Lung (tissue), 12 donors: ENCODE data around the gene LONP1. TPM values are rescaled to one million over a fixed set of nuclear protein-coding genes. Genes with fewer than 3 reads are reported as not detected.

Source experiments
- ATAC-seq: fragments of 200-7000 bp; cut with Tn5 transposase; one replicate; pipeline ENCODE4 v1.9.1; 2020; ENCODE audit warnings: moderate number of reproducible peaks; ENCODE audit not compliant: insufficient read depth, low FRiP score
- DNase-seq, 3 donors: peaks; one replicate each; pipeline ENCODE4 v3.0.0-alpha.2; 2013 to 2017
- H3K27ac ChIP-seq, 2 donors: one replicate each; pipeline ENCODE4 v1.5.1; 2013; ENCODE audit warnings: mild to moderate bottlenecking in 2 of 2, moderate library complexity in 2 of 2, control low read depth in 1 of 2, inconsistent platforms in 1 of 2, low read depth in 1 of 2, low read length in 1 of 2
- H3K27me3 ChIP-seq, 3 donors: one replicate each; pipeline ENCODE4 v1.5.1; 2013; ENCODE audit warnings: low read length in 2 of 3; ENCODE audit not compliant: control insufficient read depth in 3 of 3, insufficient read depth in 3 of 3
- H3K36me3 ChIP-seq, 4 donors: one replicate each; pipeline ENCODE4 v1.5.1; 2013; ENCODE audit warnings: low read length in 4 of 4, mild to moderate bottlenecking in 1 of 4, moderate library complexity in 1 of 4; ENCODE audit not compliant: control insufficient read depth in 4 of 4, insufficient read depth in 4 of 4
- H3K4me1 ChIP-seq, 5 donors: one replicate each; pipeline ENCODE4 v1.5.1; 2013; ENCODE audit warnings: low read length in 5 of 5, mild to moderate bottlenecking in 2 of 5, moderate library complexity in 1 of 5; ENCODE audit not compliant: control insufficient read depth in 5 of 5, insufficient read depth in 5 of 5
- H3K4me3 ChIP-seq: one replicate; pipeline ENCODE4 v1.5.1; 2013; ENCODE audit warnings: mild to moderate bottlenecking, control low read depth, moderate library complexity
- H3K9ac ChIP-seq, 2 donors: one replicate each; pipeline ENCODE4 v1.5.1; 2013; ENCODE audit warnings: low read length in 2 of 2, control low read depth in 1 of 2; ENCODE audit not compliant: insufficient read depth in 1 of 2
- H3K9me3 ChIP-seq, 4 donors: one replicate each; pipeline ENCODE4 v1.5.1; 2013; ENCODE audit warnings: low read length in 3 of 4, mild to moderate bottlenecking in 1 of 4, moderate library complexity in 1 of 4; ENCODE audit not compliant: control insufficient read depth in 4 of 4, insufficient read depth in 3 of 4
- WGBS, 2 donors: extraction: QIAGEN DNeasy Blood & Tissue Kit; methylation state at CpG; one replicate each; pipeline ENCODE4 v1.1.7; 2013; 5-methylcytosine and 5-hydroxymethylcytosine counted together
- polyA plus RNA-seq, 2 donors: library from polyadenylated mRNA; stranded (reverse); fragments of 200-250 nt; gene quantifications; one replicate each; pipeline ENCODE4 v1.2.1, GENCODE V29; 2013
- total RNA-seq, 2 donors: library from RNA; depleted of rRNA in 1 of 2; stranded (reverse); fragments of >200 nt in 1 of 2; gene quantifications; one replicate each; pipeline ENCODE4 v1.2.1, GENCODE V29; 2014 to 2021
- TF ChIP-seq, protein P1 (sequence below): IDR thresholded peaks from 2 replicates; pipeline ENCODE4 v1.5.1; 2012; ENCODE audit warnings: mild to moderate bottlenecking; ENCODE audit errors: control extremely low read depth, extremely low read depth
- donor health status: control.
- donor health status: control.
- donor health status: Bipolar disorder and iron deficiency.
- donor health status: healthy.
- donor health status: DM: yes; HTN: yes; CAD: no.

The LONP1 gene
- total and polyA plus RNA-seq, 4 donors: 41.0 to 89.6 (median 69.0) TPM

DNA sequence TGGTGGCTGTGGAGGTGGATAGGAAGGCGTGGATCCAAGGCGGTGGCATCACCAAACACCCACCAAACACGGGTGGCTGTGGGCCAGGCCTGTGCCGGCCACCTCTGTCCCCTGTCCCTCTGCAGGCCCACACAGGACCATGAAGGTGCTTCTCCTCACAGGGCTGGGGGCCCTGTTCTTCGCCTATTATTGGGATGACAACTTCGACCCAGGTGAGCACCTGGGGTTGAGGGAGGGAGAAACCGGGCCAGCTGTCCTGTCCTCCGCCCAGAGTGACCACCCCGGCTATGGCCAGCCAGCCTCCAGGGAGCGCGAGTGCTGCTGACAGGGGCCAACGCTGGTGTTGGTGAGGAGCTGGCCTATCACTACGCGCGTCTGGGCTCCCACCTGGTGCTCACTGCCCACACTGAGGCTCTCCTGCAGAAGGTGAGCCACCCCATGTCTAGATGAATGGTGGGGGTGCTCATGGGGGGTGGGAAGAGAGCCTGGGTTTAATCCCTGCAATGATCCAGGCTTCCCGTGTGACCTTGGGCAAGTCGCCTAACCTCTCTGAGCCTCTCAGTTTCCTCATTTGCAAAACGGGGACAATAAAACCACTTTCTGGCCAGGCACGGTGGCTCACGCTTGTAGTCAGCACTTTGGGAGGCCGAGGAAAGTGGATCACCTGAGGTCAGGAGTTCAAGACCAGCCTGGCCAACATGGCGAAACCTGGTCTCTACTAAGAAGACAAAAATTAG, 35.1 kb downstream of the LONP1 start:
- Histone ChIP-seq H3K27ac (no peak overlapping the region), H3K4me3 (no peak overlapping the region), H3K4me1 (peaks cover 0 to 10% (median 0%) of the 10 kb centered on the region in 5 donors), H3K36me3 (no peaks in the 10 kb centered on the region), H3K27me3 (no peaks in the 10 kb centered on the region), H3K9me3 (no peaks in the 10 kb centered on the region), H3K9ac (no peak overlapping the region)
- DNase-seq (no peak), ATAC-seq (no peak)
- TF ChIP-seq, protein P1, sequence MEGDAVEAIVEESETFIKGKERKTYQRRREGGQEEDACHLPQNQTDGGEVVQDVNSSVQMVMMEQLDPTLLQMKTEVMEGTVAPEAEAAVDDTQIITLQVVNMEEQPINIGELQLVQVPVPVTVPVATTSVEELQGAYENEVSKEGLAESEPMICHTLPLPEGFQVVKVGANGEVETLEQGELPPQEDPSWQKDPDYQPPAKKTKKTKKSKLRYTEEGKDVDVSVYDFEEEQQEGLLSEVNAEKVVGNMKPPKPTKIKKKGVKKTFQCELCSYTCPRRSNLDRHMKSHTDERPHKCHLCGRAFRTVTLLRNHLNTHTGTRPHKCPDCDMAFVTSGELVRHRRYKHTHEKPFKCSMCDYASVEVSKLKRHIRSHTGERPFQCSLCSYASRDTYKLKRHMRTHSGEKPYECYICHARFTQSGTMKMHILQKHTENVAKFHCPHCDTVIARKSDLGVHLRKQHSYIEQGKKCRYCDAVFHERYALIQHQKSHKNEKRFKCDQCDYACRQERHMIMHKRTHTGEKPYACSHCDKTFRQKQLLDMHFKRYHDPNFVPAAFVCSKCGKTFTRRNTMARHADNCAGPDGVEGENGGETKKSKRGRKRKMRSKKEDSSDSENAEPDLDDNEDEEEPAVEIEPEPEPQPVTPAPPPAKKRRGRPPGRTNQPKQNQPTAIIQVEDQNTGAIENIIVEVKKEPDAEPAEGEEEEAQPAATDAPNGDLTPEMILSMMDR: no peak
- 91 to 94% methylated on average over 22 of the region's 22 CpGs for WGBS, 2 donors

DNA sequence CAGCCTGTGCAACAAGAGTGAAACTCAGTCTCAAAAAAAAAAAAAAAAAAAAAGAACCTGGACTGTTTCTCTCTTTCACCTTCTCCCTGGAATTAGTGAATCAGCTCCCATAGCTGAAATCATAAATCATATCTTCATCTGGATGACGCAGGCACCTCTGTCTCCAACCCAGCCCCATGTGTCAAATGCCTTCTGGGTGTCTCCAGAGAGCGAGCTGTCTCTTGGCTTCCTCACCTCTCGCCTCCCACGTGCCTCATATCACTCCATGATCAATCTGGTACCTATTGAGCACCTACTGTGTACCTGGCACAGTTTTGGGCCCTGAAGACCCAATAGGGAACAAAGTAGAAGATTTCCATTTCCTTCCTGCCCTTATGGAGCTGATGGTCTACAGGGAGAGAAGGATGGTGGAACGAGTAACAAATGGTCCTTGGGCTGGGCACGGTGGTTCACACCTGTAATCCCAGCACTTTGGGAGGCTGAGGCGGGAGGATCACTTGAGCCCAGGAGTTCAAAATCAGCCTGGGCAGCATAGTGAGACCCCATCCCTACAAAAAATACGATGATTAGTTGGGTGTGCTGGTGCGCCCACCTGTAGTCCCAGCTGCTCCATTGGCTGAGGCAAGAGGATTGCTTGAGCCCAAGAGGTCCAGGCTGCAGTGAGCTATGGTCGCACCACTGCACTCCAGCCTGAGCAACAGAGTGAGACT, 36.6 kb downstream of the LONP1 start:
- no peaks in the 10 kb centered on the region for H3K9me3 ChIP-seq
- WGBS, 2 donors: 94 to 97% methylated on average over 10 of the region's 10 CpGs

GRCh38 chr19:5682107-5682482, 37.9 kb downstream of the LONP1 start:
- Histone ChIP-seq H3K4me3 (no peak overlapping the region), H3K27me3 (no peaks in the 10 kb centered on the region), H3K27ac (no peak overlapping the region), H3K9me3 (no peaks in the 10 kb centered on the region), H3K4me1 (peaks cover 0 to 11% (median 6%) of the 10 kb centered on the region in 5 donors), H3K9ac (no peak overlapping the region), H3K36me3 (peaks cover 0 to 7% (median 0%) of the 10 kb centered on the region in 4 donors)
- TF ChIP-seq, protein P1: no peak
- ATAC-seq: no peak
- 86 to 93% methylated on average over 3 of the region's 3 CpGs for WGBS, 2 donors
- DNase-seq: no peak

More for the DNA sequence above, 36.6 kb downstream of the LONP1 start:
- Histone ChIP-seq H3K27me3 (no peaks in the 10 kb centered on the region), H3K36me3 (peaks cover 0 to 2% (median 0%) of the 10 kb centered on the region in 4 donors), H3K4me3 (no peak overlapping the region), H3K9ac (no peak overlapping the region), H3K4me1 (peaks cover 0 to 15% (median 6%) of the 10 kb centered on the region in 5 donors), H3K27ac (no peak overlapping the region)
- DNase-seq (no peak), ATAC-seq (no peak)
- TF ChIP-seq, protein P1: no peak
